NB4 (cell line): ENCODE results near the gene DOCK7.

Source experiments
- DNase-seq: peaks from one replicate; pipeline ENCODE4 v3.0.0; 2010; ENCODE audit warnings: low read depth
- H3K4me3 ChIP-seq: one replicate; pipeline ENCODE4 v1.5.1; 2011; ENCODE audit warnings: mild to moderate bottlenecking, low read depth, low read length, moderate library complexity
- CTCF ChIP-seq: IDR thresholded peaks from one replicate; pipeline ENCODE4 v1.5.1; 2012; ENCODE audit warnings: low read depth, low read length
- MAX ChIP-seq: IDR thresholded peaks from 2 replicates; pipeline ENCODE4 v1.6.1; 2011; ENCODE audit warnings: low read depth, low read length
- MYC ChIP-seq: IDR thresholded peaks from 2 replicates; pipeline ENCODE4 v1.6.1; 2011; ENCODE audit warnings: low read depth, low read length
- POLR2A ChIP-seq: IDR thresholded peaks from 2 replicates; pipeline ENCODE4 v1.6.1; 2011; ENCODE audit warnings: mild to moderate bottlenecking; ENCODE audit not compliant: insufficient read length; ENCODE audit errors: extremely low read depth

The DOCK7 gene

GRCh38 chr1:62727656-62728407 is 39.6 kb upstream of the DOCK7 start:
- no peak for TF ChIP-seq MYC
- TF ChIP-seq MAX: no peak
- no peak for TF ChIP-seq CTCF
- no peak for TF ChIP-seq POLR2A
- H3K4me3 ChIP-seq: no peak overlapping the region
- no peak for DNase-seq

GRCh38 chr1:62726011-62726442 is 37.8 kb upstream of the DOCK7 start:
- no peak for TF ChIP-seq MAX
- TF ChIP-seq MYC: no peak
- no peak for TF ChIP-seq POLR2A
- no peak for TF ChIP-seq CTCF
- DNase-seq: no peak
- H3K4me3 ChIP-seq: no peak overlapping the region

GRCh38 chr1:62725255-62725654 is 37.1 kb upstream of the DOCK7 start:
- peak; percentile 8 for DNase-seq

GRCh38 chr1:62724430-62724829 is 36.2 kb upstream of the DOCK7 start:
- TF ChIP-seq POLR2A: no peak
- TF ChIP-seq MAX: no peak
- no peak for TF ChIP-seq CTCF
- TF ChIP-seq MYC: no peak
- no peak for DNase-seq
- H3K4me3 ChIP-seq: no peak overlapping the region

More at GRCh38 chr1:62725255-62725654, 37.1 kb upstream of the DOCK7 start:
- H3K4me3 ChIP-seq: no peak overlapping the region
- TF ChIP-seq MYC (no peak), POLR2A (no peak), CTCF (no peak)

GRCh38 chr1:62723883-62724282 is 35.7 kb upstream of the DOCK7 start:
- no peak for TF ChIP-seq MAX
- TF ChIP-seq CTCF: no peak
- no peak for TF ChIP-seq POLR2A
- no peak for DNase-seq
- no peak overlapping the region for H3K4me3 ChIP-seq

GRCh38 chr1:62722796-62723195 is 34.6 kb upstream of the DOCK7 start:
- TF ChIP-seq MAX (no peak), POLR2A (no peak), MYC (no peak), CTCF (no peak)
- no peak for DNase-seq
- no peak overlapping the region for H3K4me3 ChIP-seq
